Stimulated activated CD4-positive, alpha-beta T cell treated with anti-CD3 and anti-CD28 coated beads, TNF-alpha, amount 100 ng/mL, for 4 hours (primary cell): ENCODE measurements around the gene IL1RAPL1.
"Not testable (repeated sequence)": the region's sequence is repeated elsewhere in the genome, so short reads cannot be mapped to it uniquely, and the experiment has no call there.

Experiments used
- DNase-seq, 3 experiments: peaks; one replicate each; pipeline ENCODE4 v3.0.0-alpha.2; 2020; ENCODE audit warnings: low read depth in 3 of 3

IL1RAPL1 gene

DNA sequence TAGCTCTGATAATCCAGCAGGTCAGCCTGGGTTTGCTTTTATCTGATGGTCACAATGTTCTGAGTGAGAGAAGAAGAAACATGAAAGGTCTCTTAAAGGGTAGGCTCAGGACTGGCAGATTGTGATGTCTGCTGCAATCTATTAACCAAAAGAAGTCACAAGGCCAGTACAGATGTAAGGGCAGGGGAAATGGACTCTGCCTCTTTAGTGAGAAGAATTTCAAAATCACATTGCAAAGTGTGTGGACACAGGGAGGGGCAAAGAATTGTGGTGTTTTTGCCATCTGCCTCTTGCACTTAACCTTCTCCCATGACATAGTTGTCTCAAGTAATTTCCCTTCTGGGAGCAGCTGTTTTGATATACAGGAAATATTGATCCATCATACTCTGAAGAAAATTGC is 40.9 kb downstream of the IL1RAPL1 start:
- DNase-seq, result no peak

DNA sequence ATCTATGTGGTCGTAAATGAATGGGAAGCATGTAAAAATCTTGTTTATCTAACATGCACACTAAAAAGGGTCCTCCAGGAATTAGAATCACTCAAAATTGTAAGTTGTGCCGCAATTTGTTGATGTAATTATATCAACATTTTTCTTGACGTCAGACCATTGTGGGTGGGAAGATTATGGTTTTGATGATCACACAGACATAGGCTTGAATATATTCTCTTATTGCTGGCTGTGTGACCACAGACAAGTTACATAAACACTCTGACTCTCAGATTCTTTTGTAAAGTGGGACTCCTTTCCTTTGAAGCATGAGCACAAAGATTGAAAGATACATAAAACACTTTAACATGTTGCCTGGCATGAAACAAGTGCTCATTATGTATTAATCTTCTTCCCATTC is 51.5 kb downstream of the IL1RAPL1 start:
- no peak for DNase-seq

DNA sequence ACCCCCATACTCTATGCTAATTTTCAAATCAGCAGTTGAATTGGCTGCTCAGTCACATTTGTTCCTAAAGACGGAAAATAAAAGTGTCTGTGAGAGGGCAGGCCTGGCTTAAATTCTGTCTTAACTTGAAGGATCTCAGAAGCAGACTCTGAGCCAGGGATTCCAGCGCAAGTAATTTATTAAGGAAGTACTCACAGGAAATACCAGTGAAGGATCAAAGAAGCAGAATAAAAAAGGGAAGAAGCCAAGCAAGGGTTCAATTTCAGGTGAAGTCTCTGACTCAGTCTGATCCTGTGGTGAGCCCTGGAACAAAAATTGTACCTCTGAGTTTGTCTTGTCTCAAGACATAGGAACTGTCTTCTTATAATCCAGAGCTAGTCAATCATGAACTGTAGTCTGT is 52.2 kb downstream of the IL1RAPL1 start:
- DNase-seq, result no peak

DNA sequence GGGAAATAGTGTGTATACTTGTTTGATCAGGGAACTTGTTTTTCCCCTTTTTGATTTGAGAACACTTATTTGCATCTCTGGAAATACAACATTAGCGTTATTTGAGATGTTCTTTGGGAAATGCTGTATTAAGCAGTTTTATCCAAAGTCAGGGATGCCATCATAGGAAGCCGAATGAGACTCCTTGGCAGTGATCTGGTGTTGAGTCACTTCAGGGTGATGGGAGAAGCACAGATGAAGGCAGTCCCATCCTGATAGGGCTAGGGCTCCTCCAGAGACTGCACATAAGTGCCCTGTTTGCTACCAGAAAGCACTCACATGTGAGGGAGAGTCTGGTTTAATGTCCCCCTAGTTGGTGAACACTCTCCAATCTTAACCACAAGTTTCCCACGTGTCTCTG is 62.3 kb downstream of the IL1RAPL1 start:
- DNase-seq, result no peak

DNA sequence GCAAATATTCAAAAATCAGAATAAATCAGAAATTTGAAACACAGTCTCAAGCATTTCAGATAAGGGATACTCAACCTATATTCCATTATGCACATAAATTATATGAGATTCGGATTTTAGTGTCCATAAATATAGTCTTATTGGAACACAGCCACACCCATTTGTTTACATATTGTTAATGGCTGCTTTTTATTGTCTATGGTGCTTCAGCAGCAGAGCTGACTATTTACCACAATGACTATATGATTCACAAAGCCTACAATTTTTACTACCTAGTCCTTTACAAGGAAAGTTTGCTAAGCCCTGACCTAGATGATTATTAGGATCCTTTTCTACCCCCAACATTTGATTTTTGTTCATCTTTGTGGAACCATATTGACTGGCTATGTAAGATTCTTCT is 63.9 kb downstream of the IL1RAPL1 start:
- no peak for DNase-seq

DNA sequence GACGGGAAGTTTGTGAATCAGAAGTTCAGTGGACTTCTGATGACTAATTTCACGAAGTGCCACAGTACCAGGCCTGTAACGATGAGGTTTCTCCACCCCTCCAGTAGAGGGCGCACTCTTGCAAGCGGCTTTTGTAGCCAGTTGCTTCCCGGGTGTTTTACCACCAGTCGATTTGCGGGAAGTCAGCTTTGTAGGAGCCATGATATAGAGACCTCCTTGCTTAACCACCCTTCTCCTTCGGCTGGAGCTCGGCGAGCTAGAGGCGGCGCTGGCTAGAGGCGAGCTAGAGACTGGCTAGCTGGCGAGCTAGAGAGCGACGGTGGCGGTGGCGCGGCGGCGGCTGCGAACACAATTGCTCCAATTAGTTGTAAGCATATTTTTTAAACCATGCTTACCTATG is 72.0 kb downstream of the IL1RAPL1 start:
- no peak for DNase-seq

DNA sequence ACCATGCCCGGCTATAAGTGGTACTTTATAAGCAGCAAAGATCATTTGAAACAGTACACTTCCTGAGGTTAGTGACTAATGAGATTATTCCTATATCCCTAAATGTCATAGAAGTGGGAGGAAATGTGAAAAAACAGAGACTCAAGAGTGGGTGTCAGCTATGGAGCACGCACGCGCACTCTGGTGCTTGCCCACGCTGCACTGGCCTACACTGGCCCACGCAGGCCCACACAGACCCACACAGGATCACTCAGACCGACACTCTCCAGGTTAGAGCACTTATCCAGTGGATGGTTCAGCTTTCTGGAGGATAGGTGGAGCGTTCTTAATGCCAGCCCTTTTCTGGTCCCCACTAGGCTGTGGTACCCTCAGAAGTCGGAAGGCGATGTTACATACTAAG is 78.5 kb downstream of the IL1RAPL1 start:
- DNase-seq, result no peak

DNA sequence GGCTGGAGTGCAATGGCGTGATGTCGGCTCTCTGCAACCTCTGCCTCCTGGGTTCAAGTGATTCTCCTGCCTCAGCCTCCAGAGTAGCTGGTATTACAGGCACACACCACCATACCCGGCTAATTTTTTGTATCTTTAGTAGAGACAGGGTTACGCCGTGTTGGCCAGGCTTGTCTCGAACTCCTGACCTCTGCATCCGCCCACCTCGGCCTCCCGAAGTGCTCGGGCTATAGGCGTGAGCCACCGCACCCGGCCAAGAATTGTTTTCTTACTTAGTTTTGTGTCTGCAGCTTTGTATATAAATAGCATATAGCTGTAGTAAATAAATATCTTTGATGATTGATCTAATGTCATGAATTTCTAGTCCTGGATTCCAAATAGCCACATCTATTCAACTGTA is 81.1 kb downstream of the IL1RAPL1 start:
- no peak for DNase-seq

DNA sequence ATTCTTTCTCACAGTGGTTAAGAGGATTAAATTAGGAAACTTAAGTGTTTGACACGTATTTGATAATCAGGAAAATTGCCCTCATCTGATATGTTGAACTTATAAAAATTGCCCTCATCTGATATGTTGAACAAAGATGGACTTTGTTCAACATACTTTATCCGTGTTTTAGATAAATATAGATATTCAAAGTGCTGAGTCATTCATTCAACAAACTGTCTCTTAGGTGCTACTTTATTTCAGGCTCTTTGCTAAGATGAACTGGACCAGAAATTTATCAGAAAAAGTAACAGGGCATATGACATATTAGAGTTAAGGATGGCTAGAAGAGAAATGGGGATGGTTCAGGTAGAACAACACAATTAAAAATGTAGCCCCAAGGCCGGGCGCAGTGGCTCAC is 81.7 kb downstream of the IL1RAPL1 start:
- no peak for DNase-seq

DNA sequence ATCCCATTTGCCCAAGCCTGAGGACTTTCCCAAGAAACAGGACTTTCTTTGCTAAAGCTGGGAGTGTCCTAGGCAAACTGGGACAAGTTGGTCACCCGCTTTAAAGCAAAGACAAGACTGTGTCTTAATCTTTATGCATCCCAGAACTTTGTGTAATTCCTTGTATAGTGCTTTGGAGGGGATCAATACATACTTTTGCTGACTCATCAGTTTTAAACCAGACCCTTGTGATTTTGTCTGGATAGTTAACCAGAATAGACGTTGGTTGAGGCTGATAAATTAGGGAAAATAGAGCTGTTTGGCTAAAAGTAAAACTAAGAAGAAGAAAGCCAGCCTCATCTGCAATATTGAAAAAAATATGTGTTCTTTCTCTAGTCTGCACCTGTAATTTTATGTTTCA is 82.8 kb downstream of the IL1RAPL1 start:
- DNase-seq, result no peak

DNA sequence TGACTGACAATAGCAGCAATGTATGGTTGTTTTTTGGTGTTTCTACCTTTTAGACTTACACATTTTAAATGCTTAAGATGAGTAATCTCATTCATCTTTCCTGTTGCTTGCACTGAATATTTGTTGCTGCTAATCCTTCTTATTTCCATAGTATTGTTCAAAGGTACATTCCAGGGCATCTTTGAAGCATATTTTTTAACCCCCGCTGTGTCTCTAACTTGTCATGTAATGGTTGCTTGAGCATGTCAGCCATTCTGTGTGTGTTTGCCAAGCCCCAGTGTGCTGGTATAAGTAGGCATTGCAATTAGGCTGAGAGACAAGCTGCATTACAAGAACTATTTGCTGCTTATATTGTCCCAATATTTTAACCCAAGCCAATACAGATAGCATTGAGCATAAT is 87.9 kb downstream of the IL1RAPL1 start:
- DNase-seq, result no peak

DNA sequence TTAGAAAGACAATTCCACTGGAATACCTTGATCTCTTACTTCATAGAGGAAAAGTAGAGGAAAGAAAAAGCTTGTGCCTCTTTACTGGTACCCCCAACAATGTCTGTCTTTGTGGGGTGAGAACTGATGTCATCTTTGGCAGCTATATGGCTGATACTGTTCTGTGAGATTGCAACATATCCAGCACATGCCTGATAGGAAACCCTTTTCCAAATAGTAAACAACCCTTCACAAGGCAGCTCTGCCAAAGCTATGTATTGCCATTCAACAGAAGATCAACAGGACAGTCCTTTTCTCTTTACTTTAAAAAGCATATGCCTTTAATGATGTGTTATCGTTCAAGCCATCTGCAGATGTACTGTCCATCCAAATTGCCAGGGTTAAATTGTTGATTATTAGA is 105.9 kb downstream of the IL1RAPL1 start:
- DNase-seq, result no peak

DNA sequence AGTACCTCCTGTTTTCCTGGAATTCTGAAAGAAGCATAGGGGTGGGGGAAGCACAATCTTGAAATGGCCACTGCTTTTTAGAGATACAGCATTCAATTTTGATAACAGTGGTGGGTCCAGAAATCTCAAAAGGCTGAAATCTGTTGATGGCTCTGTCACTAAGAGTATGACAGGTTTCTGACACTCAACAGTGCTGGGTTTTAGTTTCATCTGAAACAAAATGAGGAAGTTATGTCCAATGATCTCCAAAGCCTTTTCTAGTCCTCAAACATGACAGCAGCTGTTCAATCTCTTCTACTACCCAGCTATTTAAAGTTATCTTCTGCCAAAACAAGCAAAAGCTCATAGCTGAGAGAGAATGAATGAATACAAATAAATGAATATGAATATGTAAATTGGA is 110.5 kb downstream of the IL1RAPL1 start:
- no peak for DNase-seq

DNA sequence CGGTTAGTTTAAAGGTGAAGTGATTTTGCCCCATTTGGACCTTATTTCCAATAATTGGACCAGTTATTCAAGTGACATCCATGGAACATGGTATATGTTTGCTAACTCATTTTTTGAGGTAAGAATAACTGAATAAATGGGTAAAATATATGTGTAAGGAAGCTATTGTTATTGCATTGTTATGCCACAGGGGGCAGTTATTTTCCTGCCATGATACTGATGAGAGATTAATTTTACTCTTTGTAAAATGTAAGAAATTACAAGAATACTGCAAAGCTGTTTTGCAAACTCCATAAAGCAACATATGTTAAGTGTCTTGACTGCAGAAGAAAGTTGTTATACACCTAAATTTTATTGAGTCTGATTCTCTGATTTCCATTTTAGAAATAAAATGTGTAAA is 114.0 kb downstream of the IL1RAPL1 start:
- no peak for DNase-seq

DNA sequence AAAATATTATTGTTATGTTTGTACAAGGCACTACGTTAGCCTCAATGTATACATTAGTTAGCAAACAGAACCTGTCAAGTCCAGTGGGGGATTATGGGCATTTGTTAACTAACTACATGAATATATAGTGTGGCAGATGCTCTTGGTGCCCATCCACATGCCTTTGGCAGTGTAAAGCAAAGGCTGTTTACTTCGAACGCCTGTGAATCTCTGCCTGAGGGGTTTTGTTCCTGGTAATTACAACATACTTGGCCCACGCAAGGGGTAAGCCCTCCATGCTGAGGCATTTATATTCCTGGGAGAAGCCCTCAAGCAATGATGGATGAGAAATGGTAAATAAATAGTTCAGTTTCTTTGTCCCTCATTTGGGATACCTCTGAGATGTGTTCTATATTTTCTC is 119.7 kb downstream of the IL1RAPL1 start:
- no peak for DNase-seq

DNA sequence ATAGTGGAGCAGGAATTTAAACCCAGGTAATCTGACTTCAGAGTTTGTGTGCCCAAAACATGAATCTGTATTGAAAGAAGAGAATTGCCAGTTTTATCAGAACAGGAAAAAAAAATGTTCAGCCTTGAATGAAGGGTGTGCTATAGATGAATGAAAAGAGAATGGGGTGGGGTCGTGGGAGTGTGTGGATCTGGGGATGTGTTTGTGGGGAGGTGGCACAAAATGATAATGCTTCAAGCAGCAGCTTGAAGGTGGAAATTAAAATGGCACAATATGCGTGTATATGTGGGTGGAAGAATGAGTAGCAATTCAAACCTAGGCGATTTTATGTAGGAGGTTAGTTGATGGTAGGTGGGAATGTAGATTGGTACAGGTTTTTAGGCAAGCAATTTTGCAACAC is 122.2 kb downstream of the IL1RAPL1 start:
- no peak for DNase-seq

DNA sequence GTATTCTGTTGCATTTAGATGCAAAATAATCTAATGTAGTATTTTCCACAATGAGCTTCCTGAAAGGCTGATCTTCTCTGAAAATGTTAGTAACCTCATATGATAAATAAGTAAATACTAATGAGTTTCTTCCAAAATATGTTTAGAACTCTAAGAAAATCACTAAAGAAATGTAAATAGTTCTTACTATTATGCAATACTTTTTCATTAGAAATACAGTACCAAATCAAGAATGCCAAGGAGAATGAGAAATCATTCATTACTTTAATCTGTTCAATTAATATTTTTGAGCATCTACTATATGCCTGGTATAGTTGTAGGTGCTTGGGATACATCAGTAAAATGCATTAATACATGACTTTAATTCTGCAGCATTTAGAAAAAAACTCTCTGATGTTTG is 130.6 kb downstream of the IL1RAPL1 start:
- no peak for DNase-seq

DNA sequence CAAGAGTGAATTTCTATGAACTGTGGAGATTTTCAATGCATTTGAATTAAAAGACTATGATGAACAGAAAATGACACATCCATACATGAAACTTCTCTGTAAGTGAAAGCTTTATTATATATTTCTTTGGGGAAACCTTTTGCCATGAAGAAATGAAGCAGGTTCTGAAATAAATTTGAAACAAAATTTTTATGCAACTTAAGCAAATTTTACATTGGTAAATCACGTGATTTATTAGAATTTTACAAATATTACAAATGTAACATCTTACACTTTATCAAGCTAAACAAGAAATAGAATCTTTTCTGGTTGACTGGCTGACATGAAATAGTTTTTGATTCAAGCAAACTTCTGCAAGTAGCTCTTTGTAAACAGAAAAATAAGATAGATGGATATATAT is 131.2 kb downstream of the IL1RAPL1 start:
- DNase-seq, result no peak

DNA sequence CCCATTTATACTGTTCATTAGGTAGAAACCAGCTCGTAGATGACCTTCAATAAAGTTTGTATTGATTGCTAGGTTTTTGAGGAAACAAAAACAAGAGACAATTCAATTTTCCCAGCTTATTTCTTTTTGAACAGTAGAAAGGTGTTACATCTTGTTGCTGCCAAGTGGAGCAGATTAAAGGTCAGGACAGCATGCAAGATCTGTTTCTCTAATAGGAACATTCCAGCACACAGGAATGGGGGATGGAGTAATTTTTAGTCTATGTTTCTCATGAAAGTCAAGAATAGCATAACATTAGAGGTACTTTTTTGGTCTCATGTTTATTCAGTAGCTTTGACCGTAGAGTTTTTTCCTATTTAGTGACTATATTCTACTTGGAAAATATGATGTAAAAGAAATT is 132.4 kb downstream of the IL1RAPL1 start:
- DNase-seq, result no peak

DNA sequence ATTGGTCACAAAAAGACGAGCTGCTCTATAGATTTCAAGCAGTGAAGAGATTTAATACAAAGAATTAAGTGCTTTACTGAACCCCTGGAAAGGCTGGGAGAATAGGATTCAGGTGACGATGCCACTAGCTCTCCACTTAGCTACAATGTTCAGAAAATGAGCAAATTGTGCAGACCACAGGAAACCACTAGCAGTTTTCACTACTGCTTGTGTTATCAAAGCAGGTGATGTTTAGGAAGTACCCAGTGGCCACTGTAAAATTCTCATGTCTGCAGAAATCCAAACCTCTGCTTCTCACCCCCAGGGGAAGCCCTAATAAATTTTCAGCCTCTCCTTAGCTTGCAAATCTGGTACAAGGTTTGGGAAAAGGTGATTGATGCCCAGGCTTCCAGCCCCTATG is 165.1 kb downstream of the IL1RAPL1 start:
- no peak for DNase-seq

DNA sequence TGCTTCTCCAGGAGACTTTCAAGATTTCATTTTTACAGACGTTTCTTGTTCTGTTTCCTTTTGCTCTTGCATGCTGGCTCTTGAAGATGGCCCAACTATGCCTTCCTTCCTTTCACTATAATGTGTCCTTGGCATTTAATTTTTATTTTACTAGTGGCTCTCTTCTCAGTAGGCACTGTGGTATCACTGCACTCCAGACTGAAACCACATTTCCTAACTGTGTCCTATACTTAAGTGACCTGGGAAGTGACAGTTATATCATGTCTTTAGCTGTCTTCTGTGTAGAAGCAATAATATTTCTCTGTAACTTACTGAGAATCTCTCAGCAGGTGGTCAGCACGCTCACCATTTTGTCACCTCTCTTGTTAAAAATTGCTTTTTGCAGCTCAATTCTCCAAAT is 168.9 kb downstream of the IL1RAPL1 start:
- no peak for DNase-seq

DNA sequence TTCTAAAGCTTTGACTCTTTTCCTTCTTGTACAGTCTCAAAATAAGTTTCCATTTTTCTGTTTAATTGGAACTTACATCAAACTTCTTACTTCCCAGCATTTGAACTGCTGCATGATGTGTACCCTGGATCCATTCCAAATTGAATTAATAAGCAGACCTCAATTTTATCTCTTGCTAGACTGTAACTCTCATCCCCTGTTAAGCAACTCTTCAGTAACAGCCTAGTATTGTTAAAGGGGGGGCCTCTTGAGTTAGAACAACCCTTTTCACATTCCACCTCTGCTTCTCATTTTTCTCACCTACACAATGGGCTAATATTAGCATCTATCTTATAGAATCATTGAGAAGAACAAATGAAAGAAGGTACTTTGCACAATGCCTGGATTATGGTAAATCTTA is 169.4 kb downstream of the IL1RAPL1 start:
- no peak for DNase-seq

DNA sequence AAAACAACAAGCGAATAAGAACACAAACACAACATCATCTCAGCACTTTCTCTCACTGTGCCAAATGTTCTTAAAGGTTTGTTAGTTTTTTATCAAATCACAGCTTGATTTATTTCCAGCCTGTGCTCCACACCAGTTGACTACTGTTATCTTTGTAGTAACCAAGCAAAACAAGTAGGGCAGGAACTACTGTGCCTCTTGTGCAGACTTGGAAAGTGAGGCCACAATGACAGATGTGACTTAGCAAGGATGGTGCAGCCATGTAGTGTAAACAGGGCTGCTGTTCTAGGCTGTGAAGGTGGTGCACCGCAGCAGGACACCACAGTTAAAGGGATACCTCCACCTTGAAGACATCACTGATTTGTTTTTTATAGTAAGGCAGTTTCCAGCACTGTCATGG is 170.0 kb downstream of the IL1RAPL1 start:
- no peak for DNase-seq

DNA sequence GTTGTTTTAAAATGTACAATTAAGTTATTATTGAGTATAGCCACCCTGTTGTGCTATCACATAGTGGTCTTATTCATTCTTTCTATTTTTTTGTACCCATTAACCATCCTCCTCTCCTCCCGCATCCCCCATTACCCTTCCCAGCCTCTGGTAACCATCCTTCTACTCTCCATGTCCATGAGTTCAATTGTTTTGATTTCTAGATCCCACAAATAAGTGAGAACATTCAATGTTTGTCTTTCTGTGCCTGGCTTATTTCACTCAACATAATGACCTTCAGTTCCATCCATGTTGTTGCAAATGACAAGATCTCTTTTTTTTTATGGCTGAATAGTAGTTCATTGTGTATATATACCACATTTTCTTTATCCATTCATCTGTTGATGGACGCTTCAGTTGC is 179.3 kb downstream of the IL1RAPL1 start:
- not testable (repeated sequence) for DNase-seq

DNA sequence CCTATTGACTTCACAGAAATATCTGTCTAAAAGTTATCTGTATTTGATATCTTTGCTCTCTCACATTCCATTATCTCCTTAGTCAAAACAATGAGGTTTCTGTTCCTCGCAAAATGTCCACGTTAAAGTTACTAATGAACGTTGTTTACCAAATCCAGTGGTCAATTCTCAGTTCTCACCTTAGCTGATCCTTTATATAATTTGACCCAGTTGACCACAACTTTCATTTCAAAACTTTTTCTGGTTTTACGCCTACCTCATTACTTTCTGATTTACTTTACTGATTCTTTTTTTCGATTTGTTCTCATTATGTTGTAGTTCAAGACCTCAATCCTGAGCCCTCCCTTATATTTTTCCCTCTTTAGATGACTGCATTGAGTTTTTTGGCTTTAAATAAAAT is 186.6 kb downstream of the IL1RAPL1 start:
- no peak for DNase-seq
